NCI-H2029 (cell line): ENCODE data around the gene EFEMP1.

ENCODE experiments used
- DNase-seq: peaks from one replicate; lab custom pipeline; 2025; lab: John Stamatoyannopoulos, UW

EFEMP1 gene, protein sequence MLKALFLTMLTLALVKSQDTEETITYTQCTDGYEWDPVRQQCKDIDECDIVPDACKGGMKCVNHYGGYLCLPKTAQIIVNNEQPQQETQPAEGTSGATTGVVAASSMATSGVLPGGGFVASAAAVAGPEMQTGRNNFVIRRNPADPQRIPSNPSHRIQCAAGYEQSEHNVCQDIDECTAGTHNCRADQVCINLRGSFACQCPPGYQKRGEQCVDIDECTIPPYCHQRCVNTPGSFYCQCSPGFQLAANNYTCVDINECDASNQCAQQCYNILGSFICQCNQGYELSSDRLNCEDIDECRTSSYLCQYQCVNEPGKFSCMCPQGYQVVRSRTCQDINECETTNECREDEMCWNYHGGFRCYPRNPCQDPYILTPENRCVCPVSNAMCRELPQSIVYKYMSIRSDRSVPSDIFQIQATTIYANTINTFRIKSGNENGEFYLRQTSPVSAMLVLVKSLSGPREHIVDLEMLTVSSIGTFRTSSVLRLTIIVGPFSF

GRCh38 chr2:55923091-55923981, at the start of gene EFEMP1:
EFEMP1 (minus strand) TSS chr2:55923782; CDS start chr2:55922440, 1,342 bp downstream.
- no peak for DNase-seq

DNA sequence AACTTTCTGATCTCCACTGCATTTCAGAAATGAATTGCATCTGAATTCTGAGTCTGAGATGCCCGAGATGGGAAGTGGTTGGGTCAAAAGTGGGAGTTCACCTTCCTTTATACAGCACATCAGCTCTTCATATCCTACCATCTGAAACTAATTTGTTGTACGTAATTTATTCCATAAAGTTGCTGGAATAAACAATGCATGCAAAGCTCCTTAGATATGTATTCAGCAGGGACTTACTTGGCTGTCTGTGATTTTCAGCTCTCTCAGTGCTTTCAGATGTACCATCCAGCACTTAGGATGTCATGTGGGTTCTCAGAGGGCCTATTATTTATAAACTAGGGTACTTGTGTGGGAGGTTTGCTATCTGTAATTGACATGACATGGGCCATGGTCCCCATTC, 46.9 kb upstream of the EFEMP1 start:
- DNase-seq: no peak

DNA sequence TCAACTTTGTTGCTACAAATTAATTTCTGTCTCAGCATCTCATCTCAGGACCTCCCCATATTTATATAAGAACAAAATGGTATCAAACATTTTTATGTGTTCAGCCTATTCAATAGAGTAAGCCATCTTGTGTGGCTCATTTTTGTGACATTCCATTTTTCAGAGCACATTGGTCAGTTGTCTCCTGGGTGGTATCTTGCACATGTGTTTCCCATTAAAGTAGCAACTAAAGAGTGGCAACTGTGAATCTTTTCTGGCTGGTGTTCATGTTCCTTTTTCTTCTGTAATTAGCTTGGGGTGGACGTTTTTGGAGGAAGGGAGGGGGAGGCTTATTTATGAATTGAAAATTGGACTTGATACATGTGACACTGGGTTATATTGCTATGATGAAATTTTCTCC, 45.4 kb upstream of the EFEMP1 start:
- no peak for DNase-seq

DNA sequence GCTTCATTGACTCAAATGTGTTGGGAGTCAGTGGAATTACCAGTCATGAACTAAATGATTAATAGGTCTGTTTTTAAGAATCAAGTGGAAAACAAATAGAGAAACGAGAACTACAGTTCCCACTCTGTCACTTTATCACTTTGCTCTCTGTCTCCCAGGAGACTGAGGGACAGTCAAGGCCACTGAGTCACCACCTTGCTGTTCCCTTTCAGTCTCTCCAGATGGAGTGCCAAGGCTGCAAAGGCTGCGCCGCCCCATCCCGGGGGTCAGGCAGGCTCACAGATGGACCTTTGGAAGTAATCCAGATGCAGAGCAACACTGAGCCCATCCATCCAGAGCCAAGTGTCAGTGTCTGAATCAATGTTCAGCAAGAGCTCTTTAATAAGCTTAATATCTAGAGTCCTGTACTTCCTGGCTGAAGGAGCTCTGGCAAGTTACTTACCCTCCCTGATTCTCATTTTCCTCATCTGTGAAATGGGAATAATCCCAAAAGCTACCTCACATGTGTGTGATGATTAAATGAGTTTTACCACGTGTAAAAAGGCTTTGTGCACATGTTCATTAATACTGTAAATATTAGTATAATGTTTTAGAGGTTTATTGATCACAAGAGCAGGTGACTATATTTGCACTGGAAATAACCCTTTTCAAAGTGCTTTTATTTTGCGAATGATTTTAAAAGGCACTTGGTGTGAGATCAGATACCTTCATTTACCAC, 43.0 kb upstream of the EFEMP1 start:
- DNase-seq: no peak

GRCh38 chr2:55965966-55966365, 42.4 kb upstream of the EFEMP1 start:
- no peak for DNase-seq

DNA sequence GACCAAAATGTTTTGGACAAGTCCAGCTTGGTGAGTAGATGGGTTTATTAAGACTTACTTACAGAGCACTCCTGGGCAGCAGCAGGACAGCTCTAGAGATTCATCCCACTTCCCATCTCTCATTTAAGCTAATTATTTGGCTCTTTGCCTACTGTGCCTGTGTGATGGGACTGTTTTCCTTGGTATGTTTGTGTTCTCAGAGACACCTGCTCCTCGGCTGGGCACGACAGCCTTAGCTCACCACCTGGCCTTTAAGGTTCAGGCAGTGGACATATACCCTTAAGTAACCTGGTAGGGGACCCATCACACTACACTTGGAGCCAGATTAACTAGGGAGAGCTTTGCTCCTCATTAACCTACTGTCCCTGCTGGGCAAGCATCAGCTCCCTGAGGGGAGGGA, 41.7 kb upstream of the EFEMP1 start:
- DNase-seq: peak; percentile 5

- DNase-seq: no peak
Observed at GRCh38 chr2:55962915-55963314, 39.3 kb upstream of the EFEMP1 start.

GRCh38 chr2:55961318-55961911, 37.8 kb upstream of the EFEMP1 start:
- DNase-seq: no peak

- no peak for DNase-seq
Observed at GRCh38 chr2:55958756-55959155, 35.2 kb upstream of the EFEMP1 start.

- no peak for DNase-seq
Observed at GRCh38 chr2:55957142-55957541, 33.6 kb upstream of the EFEMP1 start.

- DNase-seq: no peak
Observed at GRCh38 chr2:55954306-55955035, 30.9 kb upstream of the EFEMP1 start.

GRCh38 chr2:55952415-55952814, 28.8 kb upstream of the EFEMP1 start:
- no peak for DNase-seq

GRCh38 chr2:55951533-55951932, 28.0 kb upstream of the EFEMP1 start:
- no peak for DNase-seq

GRCh38 chr2:55949613-55950012, 26.0 kb upstream of the EFEMP1 start:
- DNase-seq: no peak

DNA sequence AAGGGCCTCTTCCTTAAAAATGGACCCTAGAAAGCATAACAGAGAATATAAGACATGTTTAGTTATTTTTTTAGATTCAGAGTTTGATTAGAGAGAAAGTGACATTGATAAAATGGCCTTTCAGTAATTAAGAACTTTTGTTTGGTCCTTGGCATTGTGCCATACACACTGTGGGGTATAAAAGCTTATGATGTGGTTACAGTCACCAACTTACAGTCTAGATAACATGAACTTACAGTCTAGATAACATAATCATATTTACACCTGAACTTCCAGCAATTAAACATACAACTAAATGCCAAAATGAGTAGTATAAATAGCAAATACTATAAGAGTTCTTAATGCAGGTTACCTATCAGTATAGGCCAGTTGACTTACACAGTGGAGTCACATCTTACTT, 25.6 kb upstream of the EFEMP1 start:
- no peak for DNase-seq

DNA sequence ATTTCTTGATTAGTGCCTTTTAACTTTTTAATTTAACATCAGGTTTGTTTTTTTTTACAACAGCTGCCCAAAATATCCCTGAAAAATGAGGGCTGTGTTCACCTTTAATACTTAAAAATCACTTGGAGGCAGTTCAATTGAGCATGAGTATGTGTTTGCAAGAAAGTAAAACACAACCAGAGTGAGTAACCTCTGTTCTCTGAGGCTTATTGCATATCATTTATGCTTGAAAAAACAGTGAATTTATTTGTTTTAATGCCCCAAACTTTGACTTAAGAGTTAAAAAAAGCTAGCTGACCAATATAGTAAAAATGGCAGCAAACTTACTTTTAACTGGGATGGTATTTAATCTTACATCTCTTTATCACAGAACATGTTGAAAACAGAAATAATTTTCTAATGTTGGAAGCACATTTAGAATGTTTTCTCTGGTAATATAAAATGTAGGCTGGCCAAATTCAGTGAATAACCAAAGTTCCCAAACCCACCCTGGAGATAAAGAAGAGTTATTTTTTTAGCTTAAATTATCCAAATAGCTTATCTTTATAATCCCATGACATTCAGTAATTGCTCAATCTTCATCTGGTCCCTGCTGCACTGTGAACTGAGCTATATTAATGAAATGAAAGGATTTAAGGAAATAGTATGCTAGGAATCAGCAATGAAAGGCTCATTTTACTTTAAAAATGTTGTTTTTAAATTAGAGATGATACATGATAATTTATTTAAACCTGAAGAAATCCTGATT, 24.8 kb upstream of the EFEMP1 start:
- no peak for DNase-seq

- no peak for DNase-seq
Observed at GRCh38 chr2:55947752-55948151, 24.2 kb upstream of the EFEMP1 start.

GRCh38 chr2:55946793-55947192, 23.2 kb upstream of the EFEMP1 start:
- no peak for DNase-seq

DNA sequence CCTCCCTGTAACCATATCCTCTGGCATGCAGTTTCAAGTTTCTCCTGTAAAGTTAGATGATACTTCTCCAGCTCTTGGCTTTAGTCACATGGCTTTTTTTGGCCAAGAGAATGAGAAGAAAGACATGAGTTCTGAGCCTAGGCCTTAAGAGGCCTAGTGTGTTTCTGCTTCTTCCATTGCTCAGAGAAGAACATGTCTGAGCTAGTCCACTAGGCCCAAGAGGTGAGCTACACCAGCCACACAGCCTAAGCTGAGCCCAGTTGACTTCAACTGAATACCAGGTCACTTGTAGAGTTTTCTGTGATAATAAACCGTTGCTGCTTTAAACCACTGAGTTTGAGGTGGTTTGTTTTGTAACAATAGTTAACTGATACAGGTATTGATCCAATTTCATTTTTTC, 19.9 kb upstream of the EFEMP1 start:
- DNase-seq: no peak

GRCh38 chr2:55936351-55936750, 12.8 kb upstream of the EFEMP1 start:
- no peak for DNase-seq
